HepG2 (cell line): Measurements from ENCODE around the gene JAKMIP2.

ENCODE experiments used
- CREM ChIP-seq, 2 experiments: sonication (generic) in 1 of 2; formaldehyde crosslinking in 1 of 2; IDR thresholded peaks; 2 replicates each; pipeline versions ENCODE4 v1.4.0 to v1.6.1; 2016 to 2020; ENCODE audit warnings: antibody characterized with exemption in 1 of 2, mild to moderate bottlenecking in 1 of 2, missing genetic modification reagents in 1 of 2
- HNF1B ChIP-seq: sonication (generic); formaldehyde crosslinking; IDR thresholded peaks from 2 replicates; pipeline ENCODE4 v1.5.1; 2020; ENCODE audit warnings: mild to moderate bottlenecking, moderate library complexity, missing genetic modification reagents
- MAFK ChIP-seq, 2 experiments: IDR thresholded peaks in 1 of 2; conservative IDR thresholded peaks in 1 of 2; 2 replicates each; pipeline ENCODE4 v1.6.1; 2011; ENCODE audit warnings: improper control_type of control experiment in 2 of 2, low read length in 2 of 2
- POLR2A ChIP-seq, 2 experiments: IDR thresholded peaks; 2 replicates each; pipeline ENCODE4 v1.6.1; 2011; ENCODE audit warnings: low read depth in 2 of 2, low read length in 2 of 2, mild to moderate bottlenecking in 1 of 2, moderate library complexity in 1 of 2; ENCODE audit not compliant: insufficient read depth in 1 of 2
- TBX2 ChIP-seq: sonication (generic); formaldehyde crosslinking; IDR thresholded peaks from 2 replicates; pipeline ENCODE4 v1.5.0; 2020; ENCODE audit warnings: missing genetic modification reagents, mild to moderate bottlenecking, borderline replicate concordance
- ZBTB33 ChIP-seq: sonication (generic); formaldehyde crosslinking; IDR thresholded peaks from 2 replicates; pipeline ENCODE4 v1.4.0; 2020; ENCODE audit warnings: missing genetic modification reagents
- TF ChIP-seq, protein P1 (sequence below): sonication (generic); formaldehyde crosslinking; IDR thresholded peaks from 2 replicates; pipeline ENCODE4 v1.4.0; 2020; ENCODE audit warnings: missing genetic modification reagents
- TF ChIP-seq, protein P2 (sequence below), 2 experiments: IDR thresholded peaks; 2 replicates each; pipeline ENCODE4 v1.6.1; 2011 to 2012; ENCODE audit warnings: low read length in 2 of 2, borderline replicate concordance in 1 of 2, low read depth in 1 of 2, mild to moderate bottlenecking in 1 of 2, moderate library complexity in 1 of 2

- no peak for TF ChIP-seq TBX2
- TF ChIP-seq MAFK (conservative IDR thresholded peaks at IDR 0.05 in 1 of 2, IDR thresholded peaks at IDR 0.05 in 1 of 2; ENCODE audit: low read length in 2 of 2) = no peak
- TF ChIP-seq CREM (IDR thresholded peaks at IDR 0.05) = no peak
- TF ChIP-seq CREM (CRISPR knock-in tag; IDR thresholded peaks at IDR 0.05) = no peak
- no peak for TF ChIP-seq HNF1B (CRISPR knock-in tag)
- TF ChIP-seq, protein P1, sequence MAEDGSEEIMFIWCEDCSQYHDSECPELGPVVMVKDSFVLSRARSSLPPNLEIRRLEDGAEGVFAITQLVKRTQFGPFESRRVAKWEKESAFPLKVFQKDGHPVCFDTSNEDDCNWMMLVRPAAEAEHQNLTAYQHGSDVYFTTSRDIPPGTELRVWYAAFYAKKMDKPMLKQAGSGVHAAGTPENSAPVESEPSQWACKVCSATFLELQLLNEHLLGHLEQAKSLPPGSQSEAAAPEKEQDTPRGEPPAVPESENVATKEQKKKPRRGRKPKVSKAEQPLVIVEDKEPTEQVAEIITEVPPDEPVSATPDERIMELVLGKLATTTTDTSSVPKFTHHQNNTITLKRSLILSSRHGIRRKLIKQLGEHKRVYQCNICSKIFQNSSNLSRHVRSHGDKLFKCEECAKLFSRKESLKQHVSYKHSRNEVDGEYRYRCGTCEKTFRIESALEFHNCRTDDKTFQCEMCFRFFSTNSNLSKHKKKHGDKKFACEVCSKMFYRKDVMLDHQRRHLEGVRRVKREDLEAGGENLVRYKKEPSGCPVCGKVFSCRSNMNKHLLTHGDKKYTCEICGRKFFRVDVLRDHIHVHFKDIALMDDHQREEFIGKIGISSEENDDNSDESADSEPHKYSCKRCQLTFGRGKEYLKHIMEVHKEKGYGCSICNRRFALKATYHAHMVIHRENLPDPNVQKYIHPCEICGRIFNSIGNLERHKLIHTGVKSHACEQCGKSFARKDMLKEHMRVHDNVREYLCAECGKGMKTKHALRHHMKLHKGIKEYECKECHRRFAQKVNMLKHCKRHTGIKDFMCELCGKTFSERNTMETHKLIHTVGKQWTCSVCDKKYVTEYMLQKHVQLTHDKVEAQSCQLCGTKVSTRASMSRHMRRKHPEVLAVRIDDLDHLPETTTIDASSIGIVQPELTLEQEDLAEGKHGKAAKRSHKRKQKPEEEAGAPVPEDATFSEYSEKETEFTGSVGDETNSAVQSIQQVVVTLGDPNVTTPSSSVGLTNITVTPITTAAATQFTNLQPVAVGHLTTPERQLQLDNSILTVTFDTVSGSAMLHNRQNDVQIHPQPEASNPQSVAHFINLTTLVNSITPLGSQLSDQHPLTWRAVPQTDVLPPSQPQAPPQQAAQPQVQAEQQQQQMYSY (CRISPR knock-in tag) = no peak
- no peak for TF ChIP-seq ZBTB33
- TF ChIP-seq, protein P2, sequence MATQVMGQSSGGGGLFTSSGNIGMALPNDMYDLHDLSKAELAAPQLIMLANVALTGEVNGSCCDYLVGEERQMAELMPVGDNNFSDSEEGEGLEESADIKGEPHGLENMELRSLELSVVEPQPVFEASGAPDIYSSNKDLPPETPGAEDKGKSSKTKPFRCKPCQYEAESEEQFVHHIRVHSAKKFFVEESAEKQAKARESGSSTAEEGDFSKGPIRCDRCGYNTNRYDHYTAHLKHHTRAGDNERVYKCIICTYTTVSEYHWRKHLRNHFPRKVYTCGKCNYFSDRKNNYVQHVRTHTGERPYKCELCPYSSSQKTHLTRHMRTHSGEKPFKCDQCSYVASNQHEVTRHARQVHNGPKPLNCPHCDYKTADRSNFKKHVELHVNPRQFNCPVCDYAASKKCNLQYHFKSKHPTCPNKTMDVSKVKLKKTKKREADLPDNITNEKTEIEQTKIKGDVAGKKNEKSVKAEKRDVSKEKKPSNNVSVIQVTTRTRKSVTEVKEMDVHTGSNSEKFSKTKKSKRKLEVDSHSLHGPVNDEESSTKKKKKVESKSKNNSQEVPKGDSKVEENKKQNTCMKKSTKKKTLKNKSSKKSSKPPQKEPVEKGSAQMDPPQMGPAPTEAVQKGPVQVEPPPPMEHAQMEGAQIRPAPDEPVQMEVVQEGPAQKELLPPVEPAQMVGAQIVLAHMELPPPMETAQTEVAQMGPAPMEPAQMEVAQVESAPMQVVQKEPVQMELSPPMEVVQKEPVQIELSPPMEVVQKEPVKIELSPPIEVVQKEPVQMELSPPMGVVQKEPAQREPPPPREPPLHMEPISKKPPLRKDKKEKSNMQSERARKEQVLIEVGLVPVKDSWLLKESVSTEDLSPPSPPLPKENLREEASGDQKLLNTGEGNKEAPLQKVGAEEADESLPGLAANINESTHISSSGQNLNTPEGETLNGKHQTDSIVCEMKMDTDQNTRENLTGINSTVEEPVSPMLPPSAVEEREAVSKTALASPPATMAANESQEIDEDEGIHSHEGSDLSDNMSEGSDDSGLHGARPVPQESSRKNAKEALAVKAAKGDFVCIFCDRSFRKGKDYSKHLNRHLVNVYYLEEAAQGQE (IDR thresholded peaks at IDR 0.05; ENCODE audit: borderline replicate concordance in 1 of 2, low read depth in 1 of 2, low read length in 2 of 2) = no peak
- TF ChIP-seq POLR2A (IDR thresholded peaks at IDR 0.05; ENCODE audit: insufficient read depth in 1 of 2, low read depth in 2 of 2, low read length in 2 of 2) = no peak
Measured at GRCh38 chr5:147740864-147741263, 41.7 kb downstream of the JAKMIP2 start.
